Measurements from ENCODE around the gene ITGAL. TPM values are rescaled to one million over a fixed set of nuclear protein-coding genes. Genes with fewer than 3 reads are reported as not detected.
A peak's percentile ranks its signal among the peaks of the same experiment; 100 is the strongest.

The ITGAL gene
- total and polyA plus RNA-seq, 10 donors = 26.6 to 212 (median 130) TPM

DNA sequence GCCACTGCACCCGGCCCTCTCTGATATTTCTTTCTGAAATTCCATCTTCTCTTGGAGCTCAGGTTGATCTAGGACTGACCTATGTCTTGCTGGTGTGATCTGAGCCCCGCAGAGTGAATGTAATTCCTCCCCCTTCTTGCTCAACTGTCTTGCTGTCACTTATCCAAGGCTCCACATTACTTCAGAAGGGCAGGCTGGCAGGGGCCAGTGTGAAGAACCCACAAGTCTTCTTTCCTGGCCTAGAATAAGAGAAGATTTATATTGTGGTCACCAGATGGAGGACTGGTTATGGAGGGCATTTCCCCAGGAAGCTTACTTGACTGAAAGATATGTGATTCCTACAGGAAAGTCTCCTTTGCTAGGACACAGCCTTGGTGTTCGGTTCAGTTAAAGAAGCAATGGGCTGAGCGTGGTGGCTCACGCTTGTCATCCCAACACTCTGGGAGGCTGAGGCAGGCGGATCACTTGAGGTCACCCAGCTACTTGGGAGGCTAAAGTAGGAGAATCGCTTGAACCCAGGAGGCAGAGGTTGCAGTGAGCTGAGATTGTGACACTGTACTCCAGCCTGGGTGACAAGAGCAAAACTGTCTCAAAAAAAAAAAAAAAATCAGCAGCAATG, 13.4 kb downstream of the ITGAL start:
- WGBS, 5 donors = 74 to 90% (median 85%) methylated on average over 7 of the region's 7 CpGs
- TF ChIP-seq POLR2AphosphoS5 (IDR thresholded peaks at IDR 0.05) (no peak), CTCF (IDR thresholded peaks at IDR 0.05 in 8 of 11, conservative IDR thresholded peaks at IDR 0.05 in 3 of 11) (no peak), POLR2A (IDR thresholded peaks at IDR 0.05) (no peak)
- Histone ChIP-seq H3K27me3 (replicated peaks in 1 of 7) (no peaks in the 10 kb centered on the region), H3K4me1 (peaks cover 0 to 45% (median under 1%) of the 10 kb centered on the region in 6 donors), H3K9me3 (no peaks in the 10 kb centered on the region), H3K27ac (peak overlapping the region in 1 of 8 donors; percentile 36), H3K4me3 (no peak overlapping the region), H3K36me3 (peaks cover 0 to 100% (median 90%) of the 10 kb centered on the region in 6 donors)
- intact Hi-C loops (cut with DNase I; ENCODE audit: low total_unique reads) = no loop called here
- no peak for DNase-seq

DNA sequence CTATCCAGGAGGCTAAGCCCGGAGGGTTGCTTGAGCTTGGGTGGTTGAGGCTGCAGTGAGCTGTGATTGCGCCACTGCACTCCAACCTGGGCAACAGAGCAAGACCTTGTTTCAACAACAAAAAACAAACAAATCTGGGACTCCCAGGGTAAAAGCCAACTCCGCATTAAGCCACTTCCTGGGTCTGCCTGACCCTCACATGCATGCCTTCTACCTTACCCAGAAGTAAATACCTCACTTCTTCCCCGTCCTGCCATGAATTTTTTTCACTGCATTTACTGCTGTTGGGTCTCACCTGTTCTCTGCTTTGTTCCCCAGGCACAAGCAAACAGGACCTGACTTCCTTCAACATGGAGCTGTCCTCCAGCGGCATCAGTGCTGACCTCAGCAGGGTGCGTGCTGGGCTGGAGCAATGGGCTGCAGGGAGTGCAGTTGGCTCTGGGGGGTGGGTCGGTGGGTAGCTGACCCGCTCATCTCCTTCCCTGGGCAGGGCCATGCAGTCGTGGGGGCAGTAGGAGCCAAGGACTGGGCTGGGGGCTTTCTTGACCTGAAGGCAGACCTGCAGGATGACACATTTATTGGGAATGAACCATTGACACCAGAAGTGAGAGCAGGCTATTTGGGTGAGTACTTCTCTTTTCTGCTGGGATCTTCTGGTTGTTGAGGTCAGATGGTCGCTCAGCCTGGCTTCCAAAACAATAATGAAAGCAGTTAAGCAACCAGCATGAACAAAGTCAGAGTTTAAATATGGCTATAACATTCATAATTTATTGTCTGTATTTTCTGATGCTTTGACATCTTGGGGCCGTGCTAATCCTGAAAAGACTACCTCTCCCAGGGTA, 16.4 kb downstream of the ITGAL start:
- Histone ChIP-seq H3K36me3 (peaks cover 0 to 100% (median 85%) of the 10 kb centered on the region in 6 donors), H3K9me3 (no peaks in the 10 kb centered on the region), H3K4me3 (no peak overlapping the region), H3K27me3 (replicated peaks in 1 of 7) (no peaks in the 10 kb centered on the region), H3K4me1 (peaks cover 0 to 50% (median 10%) of the 10 kb centered on the region in 6 donors), H3K27ac (peak overlapping the region in 3 of 8 donors; percentile 1 to 63 (median 34))
- TF ChIP-seq POLR2A (IDR thresholded peaks at IDR 0.05) (no peak), POLR2AphosphoS5 (IDR thresholded peaks at IDR 0.05) (peak in 2 of 3 donors; percentile 27 to 42), CTCF (IDR thresholded peaks at IDR 0.05 in 8 of 11, conservative IDR thresholded peaks at IDR 0.05 in 3 of 11) (no peak)
- intact Hi-C loops (cut with DNase I; ENCODE audit: low total_unique reads) = no loop called here
- no peak for DNase-seq
- WGBS, 5 donors = 67 to 82% (median 73%) methylated on average over 8 to 11 of the region's 11 CpGs

DNA sequence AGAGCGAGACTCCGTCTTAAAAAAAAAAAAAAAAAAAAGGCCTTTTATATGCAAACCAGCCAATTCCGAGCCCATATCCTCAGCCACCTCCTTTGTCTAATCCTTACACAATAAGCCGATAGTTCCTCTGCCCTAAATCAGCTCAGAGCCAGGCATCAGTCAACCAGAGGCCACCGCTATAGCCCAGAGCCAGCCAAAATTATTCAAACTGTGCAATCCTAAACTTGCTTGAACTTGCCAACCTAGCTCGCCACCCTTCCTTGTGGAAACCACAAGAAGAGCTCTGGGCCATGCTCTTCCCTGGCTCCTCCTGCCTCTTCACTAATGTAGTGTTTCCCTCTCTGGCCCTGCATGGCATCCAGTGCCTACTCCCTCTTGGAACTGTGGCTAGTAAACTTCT, 17.7 kb downstream of the ITGAL start:
- Histone ChIP-seq H3K4me1 (peaks cover 0 to 41% (median 10%) of the 10 kb centered on the region in 6 donors), H3K27ac (no peak overlapping the region), H3K4me3 (no peak overlapping the region), H3K27me3 (replicated peaks in 1 of 7) (no peaks in the 10 kb centered on the region), H3K9me3 (no peaks in the 10 kb centered on the region), H3K36me3 (peaks cover 0 to 100% (median 88%) of the 10 kb centered on the region in 6 donors)
- intact Hi-C loops (cut with DNase I; ENCODE audit: low total_unique reads) = no loop called here
- WGBS, 5 donors = 79 to 92% (median 80%) methylated on average over 6 of the region's 6 CpGs
- no peak for DNase-seq
- TF ChIP-seq POLR2A (IDR thresholded peaks at IDR 0.05) = no peak
- TF ChIP-seq CTCF (IDR thresholded peaks at IDR 0.05 in 8 of 11, conservative IDR thresholded peaks at IDR 0.05 in 3 of 11) = no peak
- TF ChIP-seq POLR2AphosphoS5 (IDR thresholded peaks at IDR 0.05) = no peak

DNA sequence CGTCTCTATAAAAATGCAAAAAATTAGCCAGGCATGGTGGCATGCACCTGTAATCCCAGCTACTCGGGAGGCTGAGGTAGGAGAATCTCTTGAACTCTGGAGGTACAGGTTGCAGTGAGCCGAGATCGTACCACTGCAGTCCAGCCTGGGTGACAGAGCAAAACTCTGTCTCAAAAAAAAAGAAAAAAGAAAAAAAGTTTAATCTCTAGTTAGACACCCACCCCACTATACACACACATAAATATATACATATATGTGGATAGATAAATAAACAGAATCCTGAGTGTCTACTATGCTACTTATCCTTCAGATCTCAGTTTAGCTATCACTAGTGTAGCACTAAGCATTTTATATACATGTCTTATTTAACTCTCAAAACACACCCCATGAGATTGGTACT, 18.7 kb downstream of the ITGAL start:
- intact Hi-C loops (cut with DNase I; ENCODE audit: low total_unique reads) = no loop called here
- 85 to 98% (median 96%) methylated on average over 4 of the region's 4 CpGs for WGBS, 5 donors
- Histone ChIP-seq H3K9me3 (no peaks in the 10 kb centered on the region), H3K36me3 (peaks cover 0 to 100% (median 86%) of the 10 kb centered on the region in 6 donors), H3K27ac (peak overlapping the region in 3 of 8 donors; percentile 8 to 42 (median 29)), H3K27me3 (replicated peaks in 1 of 7) (no peaks in the 10 kb centered on the region), H3K4me1 (peaks cover 0 to 34% (median 10%) of the 10 kb centered on the region in 6 donors), H3K4me3 (no peak overlapping the region)
- TF ChIP-seq POLR2AphosphoS5 (IDR thresholded peaks at IDR 0.05) (no peak), CTCF (IDR thresholded peaks at IDR 0.05 in 8 of 11, conservative IDR thresholded peaks at IDR 0.05 in 3 of 11) (no peak), POLR2A (IDR thresholded peaks at IDR 0.05) (no peak)
- DNase-seq = no peak
